ENCODE measurements around the gene PLSCR3.

The PLSCR3 gene

GRCh38 chr17:7394452-7395191 is at the start of gene PLSCR3:
Gene PLSCR3, minus strand, starts transcription at chr17:7394525. Its CDS starts 415 bp downstream, at chr17:7394110.
- DNase-seq (ENCODE audit: low read depth, low spot score): peak; percentile 53

GRCh38 chr17:7443499-7444485 is 49.5 kb upstream of the PLSCR3 start:
- no peak for DNase-seq (ENCODE audit: low read depth, low spot score)

- no peak for DNase-seq (ENCODE audit: low read depth, low spot score)
Measured at GRCh38 chr17:7442142-7442541, 47.8 kb upstream of the PLSCR3 start.

GRCh38 chr17:7441266-7441665 is 46.9 kb upstream of the PLSCR3 start:
- DNase-seq (ENCODE audit: low read depth, low spot score): no peak

- no peak for DNase-seq (ENCODE audit: low read depth, low spot score)
Measured at GRCh38 chr17:7440834-7441195, 46.5 kb upstream of the PLSCR3 start.

GRCh38 chr17:7440113-7440833 is 45.9 kb upstream of the PLSCR3 start:
- no peak for DNase-seq (ENCODE audit: low read depth, low spot score)

- no peak for DNase-seq (ENCODE audit: low read depth, low spot score)
Measured at GRCh38 chr17:7439462-7440112, 45.3 kb upstream of the PLSCR3 start, which contains the start of gene FGF11. Gene FGF11, plus strand, starts transcription at chr17:7439512. Its CDS starts 109 bp downstream, at chr17:7439621.

GRCh38 chr17:7438656-7439460 is 44.5 kb upstream of the PLSCR3 start:
- no peak for DNase-seq (ENCODE audit: low read depth, low spot score)

GRCh38 chr17:7437950-7438614 is 43.8 kb upstream of the PLSCR3 start:
- DNase-seq (ENCODE audit: low read depth, low spot score): no peak

- DNase-seq (ENCODE audit: low read depth, low spot score): no peak
Measured at GRCh38 chr17:7437369-7437863, 43.1 kb upstream of the PLSCR3 start.

GRCh38 chr17:7436556-7437368 is 42.4 kb upstream of the PLSCR3 start:
- DNase-seq (ENCODE audit: low read depth, low spot score): no peak

- no peak for DNase-seq (ENCODE audit: low read depth, low spot score)
Measured at GRCh38 chr17:7435676-7436555, 41.6 kb upstream of the PLSCR3 start.

- DNase-seq (ENCODE audit: low read depth, low spot score): no peak
Measured at GRCh38 chr17:7432296-7432695, 38.0 kb upstream of the PLSCR3 start.

GRCh38 chr17:7431231-7431630 is 36.9 kb upstream of the PLSCR3 start:
- DNase-seq (ENCODE audit: low read depth, low spot score): no peak

GRCh38 chr17:7429722-7430121 is 35.4 kb upstream of the PLSCR3 start:
- no peak for DNase-seq (ENCODE audit: low read depth, low spot score)

- DNase-seq (ENCODE audit: low read depth, low spot score): no peak
Measured at GRCh38 chr17:7428557-7428956, 34.2 kb upstream of the PLSCR3 start, which contains the start of gene SPEM3. Gene SPEM3, plus strand, starts transcription at chr17:7428857. Its CDS starts 46 bp downstream, at chr17:7428903.

GRCh38 chr17:7427549-7427948 is 33.2 kb upstream of the PLSCR3 start:
- no peak for DNase-seq (ENCODE audit: low read depth, low spot score)
